PC-9 (cell line): ENCODE data around the gene CPLX4. TPM values are rescaled to one million over a fixed set of nuclear protein-coding genes. Genes with fewer than 3 reads are reported as not detected.

Source experiments
- BruUV-seq: library from RNA; stranded (reverse); fragments of 400-500 nt; replicated peaks from 2 replicates; lab custom pipeline; 2021; lab: Mats Ljungman, UMichigan
- CTCF ChIA-PET: fragments of 300-600 bp; sonication (Branson Sonifier 250); formaldehyde crosslinking; loops from one replicate; lab custom pipeline; 2022; ENCODE audit warnings: antibody characterized with exemption; lab: Charles Lee
- POLR2A ChIA-PET: fragments of 300-600 bp; sonication (Branson Sonifier 250); formaldehyde crosslinking; loops from one replicate; lab custom pipeline; 2022; ENCODE audit warnings: antibody characterized with exemption; ENCODE audit not compliant: unreplicated experiment; lab: Charles Lee
- DNase-seq, 2 experiments: peaks; one replicate each; pipeline versions ENCODE4 v3.0.0 to v3.0.0-alpha.2; 2015 to 2022; ENCODE audit warnings: mixed read lengths in 1 of 2
- H2AFZ ChIP-seq: fragments of 200-600 bp; sonication (generic); 2 replicates; pipeline ENCODE4 v1.8.1; 2017; ENCODE audit warnings: antibody characterized with exemption
- H3F3A ChIP-seq: fragments of 200-600 bp; sonication (generic); 2 replicates; pipeline ENCODE4 v1.8.1; 2017; ENCODE audit warnings: antibody characterized with exemption, mild to moderate bottlenecking, low read depth; ENCODE audit not compliant: insufficient read depth
- H3K27ac ChIP-seq: fragments of 200-600 bp; sonication (generic); 2 replicates; pipeline ENCODE4 v1.6.1; 2016; ENCODE audit warnings: mixed run types
- H3K27me3 ChIP-seq: fragments of 200-600 bp; sonication (generic); 2 replicates; pipeline ENCODE4 v1.6.1; 2016; ENCODE audit warnings: low read depth, mixed run types; ENCODE audit not compliant: insufficient read depth
- H3K36me3 ChIP-seq: fragments of 200-600 bp; sonication (generic); 2 replicates; pipeline ENCODE4 v1.6.1; 2016; ENCODE audit warnings: low read depth, mixed run types
- H3K4me1 ChIP-seq: fragments of 200-600 bp; sonication (generic); replicated peaks from 2 replicates; pipeline ENCODE4 v1.6.1; 2016; ENCODE audit warnings: mixed run types; ENCODE audit not compliant: insufficient read depth
- H3K4me2 ChIP-seq: fragments of 200-600 bp; sonication (generic); 2 replicates; pipeline ENCODE4 v1.6.1; 2017; ENCODE audit warnings: mixed run types
- H3K4me3 ChIP-seq: fragments of 200-600 bp; sonication (generic); 2 replicates; pipeline ENCODE4 v1.6.1; 2016; ENCODE audit warnings: mixed run types
- H3K79me2 ChIP-seq: fragments of 200-600 bp; sonication (generic); 2 replicates; pipeline ENCODE4 v1.6.1; 2017; ENCODE audit warnings: low read depth, mixed run types
- H3K9me2 ChIP-seq: fragments of 200-600 bp; sonication (generic); 2 replicates; pipeline ENCODE4 v1.8.1; 2017; ENCODE audit warnings: mild to moderate bottlenecking; ENCODE audit not compliant: insufficient read depth
- H3K9me3 ChIP-seq: fragments of 200-600 bp; sonication (generic); 2 replicates; pipeline ENCODE4 v1.8.1; 2016; ENCODE audit warnings: low read depth; ENCODE audit not compliant: insufficient read depth
- H4K20me1 ChIP-seq: fragments of 200-600 bp; sonication (generic); 2 replicates; pipeline ENCODE4 v1.8.1; 2017; ENCODE audit not compliant: insufficient read depth
- CTCF ChIP-seq: fragments of 200-600 bp; sonication (generic); conservative IDR thresholded peaks from 2 replicates; pipeline ENCODE4 v1.6.1; 2017; ENCODE audit warnings: mixed run types, antibody characterized with exemption, mild to moderate bottlenecking, moderate library complexity
- EZH2 ChIP-seq: fragments of 200-600 bp; sonication (generic); IDR thresholded peaks from 2 replicates; pipeline ENCODE4 v1.8.0; 2017; ENCODE audit warnings: antibody characterized with exemption, low read depth
- intact Hi-C: fragments of 100-400 bp; cut with micrococcal nuclease; formaldehyde crosslinking; loops from one replicate; pipeline ENCODE4 v1.10.0; 2022; ENCODE audit not compliant: unreplicated experiment
- total RNA-seq: library from RNA; stranded (reverse); gene quantifications from 2 replicates; pipeline ENCODE4 v1.2.3, GENCODE V29; 2021

CPLX4 gene
- total RNA-seq, 1 experiment from 2014 or later: not detected

- H3K9me3 ChIP-seq: no peaks in the 10 kb centered on the region
- ChIA-PET CTCF (no interaction called here), POLR2A (no interaction called here)
- H3F3A ChIP-seq: no peaks in the 10 kb centered on the region
- H3K36me3 ChIP-seq: peaks cover 60% of the 10 kb centered on the region
- intact Hi-C loops: no loop called here
- TF ChIP-seq CTCF: no peak
- no peak for TF ChIP-seq EZH2
- peaks cover 37% of the 10 kb centered on the region; the same call in 1 of the 2 replicates for H3K79me2 ChIP-seq
- no peak for DNase-seq
- peaks cover 23% of the 10 kb centered on the region for H4K20me1 ChIP-seq
- no peak overlapping the region for H3K27ac ChIP-seq
- no TSS peak for BruUV-seq
- no peak overlapping the region for H2AFZ ChIP-seq
- H3K4me3 ChIP-seq: no peak overlapping the region
- H3K4me1 ChIP-seq: no peaks in the 10 kb centered on the region
- H3K9me2 ChIP-seq: no peaks in the 10 kb centered on the region
- no peak overlapping the region for H3K4me2 ChIP-seq
- H3K27me3 ChIP-seq: no peaks in the 10 kb centered on the region
Observed at GRCh38 chr18:59340817-59341216, 22.4 kb upstream of the CPLX4 start.

- Histone ChIP-seq H3K4me1 (no peaks in the 10 kb centered on the region), H3K27me3 (no peaks in the 10 kb centered on the region), H3K4me2 (no peak overlapping the region), H4K20me1 (peaks cover 23% of the 10 kb centered on the region), H3K9me2 (no peaks in the 10 kb centered on the region), H3K9me3 (no peaks in the 10 kb centered on the region), H3K79me2 (peaks cover 37% of the 10 kb centered on the region; the same call in 1 of the 2 replicates), H3K27ac (no peak overlapping the region), H3K4me3 (no peak overlapping the region), H2AFZ (no peak overlapping the region), H3F3A (no peaks in the 10 kb centered on the region), H3K36me3 (peaks cover 60% of the 10 kb centered on the region)
- TF ChIP-seq EZH2: no peak
- TF ChIP-seq CTCF: no peak
- CTCF ChIA-PET: no interaction called here
- no TSS peak for BruUV-seq
- DNase-seq: no peak
- intact Hi-C loops: no loop called here
- POLR2A ChIA-PET: no interaction called here
Observed at GRCh38 chr18:59340312-59340711, 21.9 kb upstream of the CPLX4 start.

GRCh38 chr18:59332986-59333385, 14.5 kb upstream of the CPLX4 start:
- H3K4me2 ChIP-seq: no peak overlapping the region
- H3K9me3 ChIP-seq: no peaks in the 10 kb centered on the region
- ChIA-PET POLR2A (no interaction called here), CTCF (no interaction called here)
- H3K27ac ChIP-seq: no peak overlapping the region
- no TSS peak for BruUV-seq
- H3K9me2 ChIP-seq: no peaks in the 10 kb centered on the region
- H3K27me3 ChIP-seq: no peaks in the 10 kb centered on the region
- no peaks in the 10 kb centered on the region for H3K4me1 ChIP-seq
- no peak for TF ChIP-seq EZH2
- TF ChIP-seq CTCF: no peak
- no peak for DNase-seq
- peaks cover 5% of the 10 kb centered on the region; the same call in 1 of the 2 replicates for H4K20me1 ChIP-seq
- H3F3A ChIP-seq: no peaks in the 10 kb centered on the region; the same call in 1 of the 2 replicates
- intact Hi-C loops: no loop called here
- peaks cover 52% of the 10 kb centered on the region for H3K36me3 ChIP-seq
- no peak overlapping the region for H3K4me3 ChIP-seq
- no peaks in the 10 kb centered on the region for H3K79me2 ChIP-seq
- no peak overlapping the region for H2AFZ ChIP-seq
